GM19467 (cell line): ENCODE measurements around the gene C11orf58.

ENCODE experiments used
- ATAC-seq: cut with Tn5 transposase; IDR thresholded peaks from one replicate; pipeline ENCODE4 v1.9.1; 2021; ENCODE audit warnings: mild to moderate bottlenecking, moderate library complexity; ENCODE audit not compliant: unreplicated experiment

C11orf58 gene

DNA sequence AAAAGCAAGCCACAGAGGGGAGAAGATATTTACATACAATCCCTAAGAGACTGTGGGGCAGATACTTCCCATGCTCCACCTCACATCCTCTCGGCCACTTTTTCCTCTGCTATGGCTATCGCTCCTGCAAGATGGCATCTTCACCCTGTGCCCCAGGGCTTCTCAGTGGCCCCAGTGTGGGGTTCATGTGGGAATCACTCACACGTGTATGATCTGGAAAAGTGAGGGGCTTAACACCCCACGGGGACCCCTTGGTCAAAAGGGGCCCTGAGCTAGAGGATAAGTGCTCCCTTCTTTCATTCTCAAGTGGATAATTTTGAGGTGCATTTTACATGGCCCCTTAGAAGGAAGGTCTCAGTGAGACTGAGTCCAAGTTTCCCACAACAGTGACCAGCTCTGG lies 28.7 kb downstream of the C11orf58 start:
- ATAC-seq = no peak

DNA sequence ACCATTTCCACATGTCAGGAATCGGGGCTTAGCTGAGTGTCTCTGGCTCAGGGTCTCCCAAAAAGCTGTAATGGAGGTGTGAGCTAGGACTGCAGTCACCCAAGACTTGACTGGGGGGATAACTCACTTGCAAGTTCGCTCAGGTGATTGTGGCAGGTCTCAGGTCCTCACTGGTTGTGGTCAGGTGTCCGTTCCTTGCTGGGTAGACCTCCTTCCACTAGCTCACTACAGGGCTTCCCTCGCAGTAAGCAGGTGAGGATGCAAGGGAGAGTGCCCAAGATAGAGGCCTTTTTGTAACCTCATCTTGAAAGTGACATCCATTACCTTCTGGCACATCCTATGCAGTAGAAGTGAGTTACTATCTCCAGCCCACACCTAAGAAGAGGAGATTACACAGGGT lies 29.5 kb downstream of the C11orf58 start:
- no peak for ATAC-seq

DNA sequence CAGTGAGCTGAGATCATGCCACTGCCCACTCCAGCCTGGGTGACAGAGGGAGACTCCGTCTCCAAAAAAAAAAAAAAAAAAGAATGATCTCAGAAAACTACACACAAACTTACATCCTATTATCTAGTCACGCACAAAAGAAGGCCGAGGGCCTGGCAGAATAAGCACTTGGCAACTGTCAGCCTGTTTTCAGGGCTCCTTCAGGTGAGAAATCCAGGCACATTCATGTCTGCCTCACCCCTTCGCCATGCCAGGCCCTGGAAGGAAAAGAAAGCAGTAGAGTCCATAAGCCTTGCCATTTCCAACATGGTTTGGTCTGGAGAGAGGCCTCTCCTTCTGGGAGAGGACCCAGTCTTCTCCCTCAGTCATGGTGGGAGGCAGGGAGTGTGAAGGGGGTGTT lies 30.9 kb downstream of the C11orf58 start:
- ATAC-seq = no peak

DNA sequence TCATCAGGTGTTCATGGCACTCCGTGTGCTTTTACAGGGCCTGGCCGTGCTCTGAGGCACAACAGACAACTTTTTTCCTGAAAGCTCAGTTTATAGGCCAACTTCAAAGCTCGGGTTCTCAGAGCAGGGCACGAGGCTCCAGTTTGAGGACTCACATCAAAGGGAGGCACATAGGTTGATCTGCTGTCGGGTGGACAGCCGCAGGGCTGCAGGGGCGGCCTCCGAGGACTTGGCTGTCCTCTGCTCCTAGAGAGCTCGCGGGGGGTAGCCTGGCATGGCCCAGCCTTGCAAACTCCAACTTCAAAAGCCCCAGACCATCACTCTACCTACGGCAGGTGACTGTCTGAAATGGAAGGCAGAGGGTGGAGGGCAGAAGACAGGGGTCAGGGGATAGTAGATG lies 31.6 kb downstream of the C11orf58 start:
- no peak for ATAC-seq

DNA sequence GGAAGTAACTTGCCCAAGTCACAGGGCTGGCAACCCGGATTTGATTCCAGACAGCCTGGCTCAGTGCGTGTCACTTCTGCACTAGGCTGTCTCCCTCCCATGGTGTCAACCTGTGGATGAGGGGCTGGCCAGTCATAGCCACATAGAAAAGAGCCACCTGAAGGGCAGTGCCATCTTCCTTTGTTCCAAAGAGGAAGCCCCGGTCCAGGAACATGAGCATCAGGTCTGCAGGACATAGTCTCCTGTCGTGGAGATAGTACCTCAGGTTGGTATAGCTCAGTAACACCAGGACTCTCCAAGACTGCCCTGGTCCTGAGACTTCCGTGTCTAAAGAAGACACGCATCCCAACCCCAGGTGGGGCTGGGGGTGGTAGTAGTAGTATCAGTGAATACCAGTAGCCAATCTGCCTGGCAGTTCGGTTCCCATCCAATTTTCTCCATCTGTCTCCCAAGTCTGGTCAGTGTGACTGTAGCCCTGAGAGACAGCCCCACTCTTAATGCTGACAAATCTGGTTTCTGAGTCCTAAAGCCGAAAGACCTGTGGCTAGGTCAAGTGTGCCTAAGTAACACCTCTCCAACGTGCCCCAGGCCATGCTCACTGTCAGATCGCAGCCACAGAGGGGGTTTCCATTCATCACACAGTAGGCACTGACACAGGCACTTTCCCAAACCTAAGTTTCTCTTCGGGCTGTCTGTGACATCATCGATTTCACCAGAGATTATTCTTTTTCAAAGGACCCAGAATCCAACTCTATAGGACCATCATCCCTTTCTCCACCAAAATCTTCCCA lies 33.1 kb downstream of the C11orf58 start:
- no peak for ATAC-seq

DNA sequence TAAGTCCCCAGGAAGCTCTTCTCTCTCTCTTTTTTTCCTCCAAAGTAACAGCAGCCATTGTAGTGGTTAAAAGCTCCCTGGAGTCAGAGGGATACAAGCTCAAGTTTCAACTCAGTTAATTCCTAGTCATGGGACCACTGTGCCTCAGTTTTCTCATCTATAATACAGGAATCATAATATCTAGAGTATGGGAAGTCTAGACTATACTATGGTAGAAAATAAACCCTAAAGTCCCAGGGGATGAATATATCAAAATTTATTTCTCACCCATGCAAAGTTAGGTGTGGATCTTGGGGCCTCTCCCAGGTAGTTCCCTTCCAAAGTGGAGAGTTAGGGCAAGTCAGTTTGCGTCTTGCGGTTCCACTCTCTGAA lies 33.7 kb downstream of the C11orf58 start:
- no peak for ATAC-seq

DNA sequence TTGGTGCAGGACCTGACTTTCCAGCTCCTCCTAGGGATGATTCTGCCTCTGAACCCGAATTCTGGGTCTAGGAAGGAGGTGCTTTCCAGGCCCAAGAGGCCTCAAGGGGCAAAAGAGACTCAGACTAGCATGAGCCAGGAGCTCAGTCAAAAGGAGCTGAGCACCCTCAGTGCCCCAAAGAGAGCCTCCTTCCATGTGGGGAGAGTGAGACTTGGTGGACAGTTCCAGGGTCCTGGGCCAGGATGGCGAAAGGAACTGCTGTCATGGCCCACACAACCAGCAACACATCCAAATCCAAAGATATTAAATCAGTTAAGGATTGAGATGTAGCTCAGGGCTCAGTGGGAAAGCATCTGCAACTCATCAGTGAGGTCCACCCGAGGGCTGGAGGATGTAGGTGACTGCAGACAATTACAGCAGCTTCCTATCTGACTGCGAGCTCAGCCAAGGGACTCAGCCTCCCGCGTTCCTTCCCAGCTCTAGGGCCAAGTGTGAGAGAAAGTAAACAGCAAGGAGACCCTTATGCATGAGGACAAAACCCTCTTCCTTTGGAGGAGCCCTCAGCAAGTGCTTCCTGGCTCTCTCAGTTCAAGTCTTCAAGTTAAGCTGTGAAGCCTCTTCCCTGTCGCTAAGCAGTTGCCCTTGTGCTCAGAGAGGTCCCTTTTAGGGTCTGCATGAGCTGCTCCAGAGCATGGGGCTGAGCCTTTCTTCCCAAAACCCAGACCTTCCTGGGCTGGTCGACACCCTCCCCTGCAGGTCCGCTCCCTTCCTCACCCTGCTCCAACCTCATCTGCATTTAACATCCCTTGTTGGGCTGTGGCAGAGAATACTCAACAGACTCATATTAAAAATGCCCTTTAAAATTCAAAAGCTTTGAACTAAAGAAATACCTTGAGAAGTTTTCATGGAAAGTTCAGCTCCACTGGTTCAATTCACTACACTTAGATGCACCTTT lies 35.8 kb downstream of the C11orf58 start:
- no peak for ATAC-seq

DNA sequence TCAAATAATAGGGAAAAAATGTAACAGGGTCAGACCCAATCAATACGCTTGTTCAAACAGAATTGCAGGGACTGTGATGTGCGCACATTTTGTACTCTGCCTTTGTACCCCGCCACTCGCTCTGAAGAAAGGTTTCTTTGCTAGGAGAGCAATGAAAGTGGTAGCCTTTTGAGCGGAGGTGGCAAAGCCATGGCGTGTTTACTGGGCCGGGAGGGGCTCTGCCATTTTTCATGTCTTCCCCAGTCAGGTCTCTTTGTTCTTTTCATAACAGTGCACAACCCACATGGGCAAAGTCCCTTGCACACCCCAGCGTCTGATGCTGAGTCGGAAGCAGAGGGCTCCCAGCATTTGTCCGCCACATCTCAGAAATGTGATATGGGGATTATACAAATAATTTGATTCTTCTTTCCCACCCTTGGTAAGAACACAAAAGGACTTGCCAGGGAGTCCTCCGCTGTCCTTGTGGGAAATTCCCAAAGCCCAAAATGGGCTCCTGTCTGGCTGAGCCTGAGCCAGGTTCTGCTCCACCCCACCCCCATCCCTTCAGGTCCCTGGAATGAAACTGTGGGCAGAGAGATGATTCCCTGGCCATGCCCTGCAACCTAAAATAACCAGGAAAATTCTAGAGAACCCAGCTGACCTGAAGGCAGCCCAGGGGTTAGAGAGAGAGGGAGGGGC lies 36.6 kb downstream of the C11orf58 start:
- ATAC-seq = no peak

DNA sequence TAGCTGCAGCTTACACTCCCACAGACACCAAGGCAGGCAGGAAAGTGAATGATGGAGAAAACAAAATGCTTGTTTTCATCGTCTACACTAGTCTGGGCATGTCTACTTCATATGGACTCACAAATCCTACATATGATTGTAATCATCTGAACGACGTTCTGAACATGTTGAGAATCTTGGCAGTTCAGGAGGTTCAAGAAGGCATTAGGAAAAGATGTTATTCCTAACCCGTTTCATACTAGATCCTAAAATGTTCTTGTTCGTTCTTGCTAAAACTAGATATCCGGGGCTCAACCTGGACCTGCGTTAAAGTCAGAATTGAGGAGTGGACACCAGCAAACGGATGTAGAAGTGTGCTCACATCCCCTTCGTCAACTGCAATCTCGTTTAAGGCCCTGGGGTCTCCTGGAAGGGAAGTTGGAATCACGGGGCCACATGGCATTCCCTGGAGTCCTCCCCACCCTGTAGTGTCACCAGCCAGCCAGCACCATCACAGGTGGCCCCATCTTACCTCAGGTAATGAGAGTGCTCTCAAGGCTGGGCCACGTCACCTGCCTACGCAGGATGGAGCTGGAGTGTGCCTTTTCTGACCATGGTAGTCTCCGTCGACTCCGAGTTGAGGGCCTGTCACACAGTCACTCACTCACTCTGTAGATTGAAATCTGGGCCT lies 37.3 kb downstream of the C11orf58 start:
- ATAC-seq = no peak

DNA sequence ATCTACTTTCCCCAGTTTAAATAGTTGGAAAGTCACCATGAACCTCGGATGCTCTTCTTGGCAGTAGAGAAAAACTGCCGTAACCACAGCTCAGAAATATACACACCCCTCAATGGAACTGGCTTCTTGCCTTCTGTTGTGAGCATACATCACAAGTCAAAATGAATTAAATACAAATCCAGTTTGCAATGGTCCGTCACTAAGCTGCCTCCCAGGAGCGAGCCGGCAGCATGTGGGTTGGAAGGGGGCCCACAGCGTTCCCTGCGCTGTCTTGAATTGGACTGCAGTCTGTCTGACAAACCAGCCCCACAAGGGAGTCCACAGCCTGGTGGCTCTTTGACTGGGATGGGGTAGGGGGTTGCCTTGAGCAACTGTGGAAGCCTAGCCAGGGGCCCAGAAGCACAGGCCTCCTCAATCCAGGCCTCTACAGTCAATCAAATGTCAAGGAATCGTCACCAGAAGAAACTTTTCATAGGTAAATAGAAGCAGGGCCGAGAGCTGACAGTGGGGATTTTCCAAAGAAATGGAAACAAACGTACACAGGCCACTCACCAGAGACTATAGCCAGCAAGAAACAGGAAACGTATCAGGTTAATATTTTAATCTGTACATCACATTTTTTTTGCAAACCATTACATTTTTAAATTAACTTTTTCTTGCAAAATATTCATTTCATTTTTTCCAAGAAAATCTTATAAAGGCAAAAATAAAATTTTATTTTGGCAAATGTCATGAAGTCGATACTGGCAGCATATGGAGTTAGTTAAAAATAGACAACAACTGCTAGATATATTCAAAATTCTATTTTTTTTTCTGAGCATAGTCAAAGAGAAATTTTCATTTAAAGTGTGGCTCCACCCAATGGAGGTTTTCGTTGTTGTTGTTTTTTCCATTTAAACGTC lies 38.5 kb downstream of the C11orf58 start:
- no peak for ATAC-seq

DNA sequence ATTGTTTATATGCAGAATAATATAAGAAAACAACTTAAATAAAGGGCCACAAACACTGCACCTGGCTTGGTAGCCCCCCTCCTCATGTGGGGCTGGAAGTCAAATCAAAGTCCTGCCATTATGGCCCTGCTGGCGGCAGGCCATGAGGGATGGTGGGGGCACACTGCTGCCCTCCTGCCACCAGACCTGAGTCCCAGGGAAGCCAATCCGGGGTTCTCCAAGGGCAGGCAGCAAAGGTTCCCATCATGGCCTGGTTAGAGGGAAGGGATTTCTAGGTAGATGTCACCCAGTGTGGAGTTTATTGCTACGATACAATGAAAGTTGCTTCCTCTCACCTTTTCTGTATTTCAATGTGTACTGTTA lies 39.1 kb downstream of the C11orf58 start:
- ATAC-seq = no peak

DNA sequence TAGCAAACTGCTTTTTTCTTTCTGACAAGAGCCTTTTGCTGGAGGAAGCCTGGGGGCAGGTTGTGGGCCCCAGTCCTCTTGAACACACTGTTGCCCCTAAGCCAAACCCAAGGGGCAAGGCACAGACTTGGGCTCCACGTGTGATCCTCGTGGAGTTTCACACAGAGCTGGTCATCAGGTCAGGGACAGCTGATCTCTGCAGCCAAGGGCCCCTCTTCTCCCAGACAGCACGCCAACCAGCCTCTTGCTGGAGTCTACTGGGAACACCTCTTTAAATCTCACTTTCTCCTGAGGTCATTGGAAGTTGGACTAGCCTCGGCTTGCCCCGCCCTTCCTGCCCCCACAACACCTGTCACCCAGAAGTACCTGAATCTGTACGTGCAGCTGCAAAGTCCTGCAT lies 39.8 kb downstream of the C11orf58 start:
- no peak for ATAC-seq

DNA sequence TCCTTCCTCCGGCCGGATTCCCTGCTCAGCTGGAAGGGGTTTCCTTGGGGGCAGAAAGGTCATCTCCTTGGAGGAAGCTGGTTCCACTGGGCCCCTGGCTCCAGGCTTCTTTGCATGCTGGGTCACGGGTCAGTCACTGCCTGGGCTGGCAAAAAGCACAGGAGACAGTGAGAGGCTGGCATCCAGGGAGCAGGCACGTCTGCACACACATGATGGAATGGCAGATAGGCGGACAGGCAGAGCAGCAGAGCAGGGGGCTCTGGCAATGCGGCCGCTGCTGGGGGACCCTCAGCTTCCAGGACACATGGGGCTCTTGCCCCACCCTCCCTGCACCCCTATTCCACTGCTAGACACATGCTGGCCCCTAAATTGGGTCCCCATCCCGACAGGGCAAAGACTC lies 40.4 kb downstream of the C11orf58 start:
- ATAC-seq = no peak

DNA sequence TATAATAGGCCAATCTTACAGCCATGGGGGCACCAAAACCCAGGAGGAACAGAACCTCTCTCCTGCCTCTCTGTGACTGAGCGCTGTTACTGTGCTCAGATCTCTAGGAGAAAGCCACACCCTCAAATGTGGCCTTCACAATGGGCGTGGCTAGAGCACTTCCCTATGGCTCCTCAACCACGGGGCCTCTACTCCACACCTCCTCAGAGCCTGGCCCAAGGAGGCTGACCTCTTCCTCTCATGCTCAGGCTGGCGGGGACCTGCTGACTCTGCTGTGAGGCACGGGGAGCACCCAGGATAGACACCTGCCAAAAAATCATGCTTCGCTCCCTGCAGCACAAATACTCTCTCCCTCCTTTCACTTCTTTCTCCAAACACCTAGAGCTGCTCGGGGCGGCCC lies 41.0 kb downstream of the C11orf58 start:
- ATAC-seq = no peak

DNA sequence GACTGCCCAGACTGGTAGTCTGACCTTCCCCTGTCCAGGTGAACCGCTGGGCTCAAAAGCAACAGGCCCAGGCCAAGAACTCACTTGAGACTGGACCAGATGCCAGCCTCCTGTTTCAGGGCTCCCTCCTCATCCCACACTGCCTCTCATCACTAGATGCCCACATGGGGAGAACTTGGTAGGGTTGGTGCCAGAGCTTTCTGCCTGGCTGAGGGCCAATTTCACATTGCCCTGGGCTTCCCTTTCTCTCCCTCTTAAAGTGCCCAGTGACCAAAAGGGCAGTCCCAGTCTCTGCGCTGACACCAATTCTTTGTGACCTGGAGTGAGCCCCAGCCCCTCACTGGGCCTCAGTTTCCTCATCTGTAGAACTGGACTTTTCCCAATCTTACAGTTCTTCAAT lies 41.7 kb downstream of the C11orf58 start:
- no peak for ATAC-seq

DNA sequence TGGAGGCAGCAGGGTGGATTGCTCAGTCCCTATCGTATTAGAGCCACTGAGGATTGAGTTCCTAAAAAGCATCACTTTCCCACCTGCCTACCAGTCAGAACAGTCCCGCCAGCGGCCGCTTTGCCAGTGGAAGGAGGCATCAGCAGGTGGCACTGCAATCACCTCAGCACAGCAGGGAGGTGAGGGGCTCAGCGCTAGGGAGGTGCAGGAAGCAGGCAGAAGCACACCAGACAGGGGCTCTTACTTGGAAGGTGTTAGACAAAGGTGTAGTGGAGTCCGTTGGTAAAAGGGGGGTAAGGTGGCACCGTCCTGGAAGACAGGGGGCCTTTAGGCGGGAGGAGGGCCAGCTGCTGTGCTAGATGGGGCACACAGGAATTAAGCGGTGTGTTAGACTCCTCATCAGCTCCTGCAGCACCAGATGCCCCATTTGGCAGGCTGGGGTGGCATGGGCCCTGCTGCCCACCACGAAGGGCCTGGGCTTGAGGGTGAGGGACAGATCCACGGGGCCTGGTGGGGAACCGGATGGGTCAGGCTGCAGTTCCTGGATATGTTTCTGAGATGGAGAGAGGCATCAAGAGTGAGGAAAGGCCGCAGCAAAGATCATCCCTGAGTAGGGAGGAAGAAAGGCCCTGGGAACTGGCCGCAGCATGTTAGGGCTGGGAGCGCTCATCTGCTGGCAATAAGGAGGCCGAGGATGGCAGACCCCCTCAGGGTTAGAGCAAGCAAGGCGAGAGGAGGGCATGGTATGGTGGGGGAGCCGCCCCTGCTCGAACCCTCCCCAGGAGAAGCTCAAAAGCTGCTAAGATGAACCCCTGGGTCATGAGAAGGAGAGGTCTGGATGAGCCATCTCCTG lies 42.5 kb downstream of the C11orf58 start:
- ATAC-seq = no peak

DNA sequence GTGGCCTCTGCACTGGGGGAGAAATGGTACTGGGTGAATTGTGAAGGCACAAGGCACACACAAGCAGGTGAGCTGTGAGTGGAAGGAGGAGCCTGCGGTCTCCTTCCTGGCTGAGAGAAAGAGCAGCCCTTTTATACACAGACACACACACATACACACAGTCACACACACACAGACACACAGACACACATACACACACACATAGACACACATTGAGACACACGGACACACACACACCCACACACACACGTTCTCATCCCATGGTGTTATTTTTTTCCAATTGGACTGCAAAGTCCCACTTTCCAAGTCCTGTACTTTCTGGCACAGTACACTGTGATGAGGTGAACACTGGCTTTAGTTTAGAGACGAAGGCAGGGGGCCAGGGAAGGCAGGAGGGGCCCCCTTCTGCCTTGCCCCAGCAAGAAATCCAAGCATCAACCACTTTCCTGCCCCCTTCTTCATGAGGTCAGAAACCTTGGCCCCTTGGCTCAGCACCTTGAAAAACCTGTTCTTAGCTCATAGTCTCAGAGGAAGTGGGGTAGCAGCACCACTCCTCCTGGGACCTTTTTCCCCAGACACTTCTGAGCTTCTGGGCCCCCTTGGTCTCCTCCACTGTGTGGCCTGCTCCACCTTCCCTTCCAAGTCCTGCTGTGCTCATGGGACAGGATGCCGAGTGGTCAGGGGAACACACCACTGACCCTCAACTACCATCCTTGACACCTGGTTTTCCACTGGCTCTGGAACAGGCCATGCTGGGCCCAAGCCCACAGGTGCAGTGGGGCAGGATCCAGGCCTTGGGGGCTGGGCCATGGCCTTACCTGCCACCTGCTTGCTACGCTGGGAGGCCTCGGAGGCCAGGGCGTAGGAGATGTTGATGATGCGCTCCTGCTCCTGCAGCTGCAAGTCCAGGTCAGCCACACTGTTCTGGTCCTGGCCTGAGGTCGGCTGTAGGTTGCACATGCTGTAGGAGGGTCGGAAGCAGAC lies 43.8 kb downstream of the C11orf58 start:
- ATAC-seq = no peak

DNA sequence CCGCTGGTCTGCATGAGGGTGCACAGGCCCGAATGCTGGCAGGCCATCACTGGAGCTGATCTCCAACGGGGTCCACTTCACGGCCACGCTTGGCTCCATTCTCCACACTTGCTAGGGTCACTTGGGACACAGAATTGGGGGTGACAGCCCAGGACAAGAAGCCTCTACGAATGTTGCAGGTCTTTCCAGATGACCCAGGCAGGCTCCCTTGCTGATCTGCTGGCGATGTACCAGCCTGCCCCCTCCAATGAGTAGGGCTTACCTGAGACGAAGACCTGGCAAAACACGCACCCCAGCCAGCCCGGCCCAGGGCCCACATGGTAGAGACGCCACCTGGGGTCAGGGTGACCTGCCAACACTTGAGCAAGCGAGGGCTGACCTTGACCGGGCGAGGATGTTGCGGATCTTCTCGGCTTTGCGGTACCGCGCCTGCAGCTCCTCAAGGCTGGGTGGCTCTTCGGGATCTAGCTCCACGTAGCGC lies 44.9 kb downstream of the C11orf58 start:
- no peak for ATAC-seq
